ENCODE data around the gene GSK3B.

The GSK3B gene

DNA sequence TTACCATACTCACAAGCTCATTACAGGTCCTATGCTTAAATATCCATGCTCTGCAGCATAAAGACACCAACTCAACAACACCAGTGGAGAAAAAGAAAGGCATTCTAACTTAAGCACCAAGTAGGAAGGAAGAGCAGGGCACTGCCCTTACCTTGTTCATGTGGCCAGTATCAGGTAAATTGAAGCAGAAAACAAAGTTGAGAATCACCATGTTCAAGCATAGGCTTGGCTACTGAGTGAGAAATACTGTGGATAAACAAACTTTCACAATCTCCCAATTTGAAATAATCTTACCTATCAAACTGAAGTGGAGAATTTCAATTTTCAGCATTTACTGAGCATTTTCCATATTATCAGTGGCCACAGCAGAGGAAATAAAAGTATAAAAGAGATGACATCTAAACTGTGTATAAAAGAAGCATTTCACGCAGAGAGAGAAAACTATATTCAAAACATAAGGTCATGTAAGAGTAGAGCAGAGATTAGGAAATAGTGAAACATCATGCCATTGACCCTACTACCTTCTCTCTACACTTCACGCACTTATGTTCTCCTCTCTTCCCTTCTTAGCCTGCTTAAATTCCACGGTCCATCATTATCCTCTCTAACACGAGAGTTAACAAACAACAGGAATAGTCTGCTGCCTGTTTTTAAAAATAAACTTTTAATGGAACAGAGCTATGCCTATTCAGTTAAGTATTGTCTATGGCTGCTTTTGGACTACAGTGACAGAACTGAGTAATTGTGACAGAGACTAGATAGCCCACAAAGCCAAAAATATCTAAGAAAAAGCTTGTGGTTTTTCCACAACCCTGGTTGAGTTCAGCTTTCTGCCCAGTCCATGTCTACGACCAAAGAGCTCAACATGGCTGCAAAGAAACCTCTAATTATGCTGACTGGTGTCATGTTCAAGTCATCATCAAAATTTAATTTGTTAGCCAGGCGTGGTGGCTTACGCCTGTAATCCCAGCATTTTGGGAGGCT lies 169.8 kb downstream of the GSK3B start:
- Histone ChIP-seq H2AK5ac (ENCODE audit: low read length) (no peak overlapping the region), H3K4me2 (ENCODE audit: low read length) (no peak overlapping the region), H3K56ac (ENCODE audit: low read length) (no peak overlapping the region), H3K4me1 (ENCODE audit: control insufficient read depth, low read depth, low read length) (no peaks in the 10 kb centered on the region), H3K4ac (ENCODE audit: low read depth, low read length) (no peak overlapping the region), H2BK120ac (ENCODE audit: low read depth, low read length) (no peak overlapping the region), H3K79me2 (ENCODE audit: control insufficient read depth, insufficient read depth, low read length) (peaks cover 1% of the 10 kb centered on the region), H3K4me3 (ENCODE audit: low read length) (no peak overlapping the region), H3K36me3 (ENCODE audit: control insufficient read depth, insufficient read depth, low read length) (no peaks in the 10 kb centered on the region), H3K23ac (ENCODE audit: low read length) (no peak overlapping the region), H3K18ac (ENCODE audit: low read length) (no peak overlapping the region), H3K79me1 (ENCODE audit: low read length) (peaks cover 6% of the 10 kb centered on the region), H4K5ac (ENCODE audit: low read length) (no peak overlapping the region), H2BK15ac (replicated peaks; ENCODE audit: low read depth) (no peak overlapping the region), H3K9ac (ENCODE audit: low read length) (no peak overlapping the region), H2BK5ac (ENCODE audit: low read length) (no peak overlapping the region), H3K27ac (ENCODE audit: low read depth, low read length) (no peak overlapping the region), H3K27me3 (ENCODE audit: insufficient read depth, low read length, poor library complexity) (no peaks in the 10 kb centered on the region), H4K8ac (ENCODE audit: low read depth, low read length) (no peak overlapping the region)
- no peak for DNase-seq
- WGBS (ENCODE audit: extremely low coverage, insufficient coverage, low lambda C conversion rate): no CpG with 5 or more reads among the region's 7 CpGs

GRCh38 chr3:119918992-119919933 lies 175.0 kb downstream of the GSK3B start:
- Histone ChIP-seq H3K4ac (ENCODE audit: low read depth, low read length) (no peak overlapping the region), H3K36me3 (ENCODE audit: control insufficient read depth, insufficient read depth, low read length) (no peaks in the 10 kb centered on the region), H3K23ac (ENCODE audit: low read length) (no peak overlapping the region), H3K27me3 (ENCODE audit: insufficient read depth, low read length, poor library complexity) (no peaks in the 10 kb centered on the region), H2BK5ac (ENCODE audit: low read length) (no peak overlapping the region), H3K4me1 (ENCODE audit: control insufficient read depth, low read depth, low read length) (no peaks in the 10 kb centered on the region), H3K4me2 (ENCODE audit: low read length) (no peak overlapping the region), H3K27ac (ENCODE audit: low read depth, low read length) (no peak overlapping the region), H3K79me2 (ENCODE audit: control insufficient read depth, insufficient read depth, low read length) (no peaks in the 10 kb centered on the region), H3K9ac (ENCODE audit: low read length) (no peak overlapping the region), H3K79me1 (ENCODE audit: low read length) (no peaks in the 10 kb centered on the region), H2BK15ac (replicated peaks; ENCODE audit: low read depth) (no peak overlapping the region), H3K56ac (ENCODE audit: low read length) (no peak overlapping the region), H4K5ac (ENCODE audit: low read length) (no peak overlapping the region), H3K4me3 (ENCODE audit: low read length) (no peak overlapping the region), H3K18ac (ENCODE audit: low read length) (no peak overlapping the region), H4K8ac (ENCODE audit: low read depth, low read length) (no peak overlapping the region), H2AK5ac (ENCODE audit: low read length) (no peak overlapping the region), H2BK120ac (ENCODE audit: low read depth, low read length) (no peak overlapping the region)
- DNase-seq: no peak
- WGBS (ENCODE audit: extremely low coverage, insufficient coverage, low lambda C conversion rate): no CpG with 5 or more reads among the region's 6 CpGs

- Histone ChIP-seq H4K5ac (ENCODE audit: low read length) (no peak overlapping the region), H2AK5ac (ENCODE audit: low read length) (no peak overlapping the region), H3K36me3 (ENCODE audit: control insufficient read depth, insufficient read depth, low read length) (no peaks in the 10 kb centered on the region), H3K56ac (ENCODE audit: low read length) (no peak overlapping the region), H2BK15ac (replicated peaks; ENCODE audit: low read depth) (no peak overlapping the region), H3K4ac (ENCODE audit: low read depth, low read length) (no peak overlapping the region), H3K9ac (ENCODE audit: low read length) (no peak overlapping the region), H3K4me2 (ENCODE audit: low read length) (no peak overlapping the region), H3K79me2 (ENCODE audit: control insufficient read depth, insufficient read depth, low read length) (no peaks in the 10 kb centered on the region), H4K8ac (ENCODE audit: low read depth, low read length) (no peak overlapping the region), H2BK120ac (ENCODE audit: low read depth, low read length) (no peak overlapping the region), H3K18ac (ENCODE audit: low read length) (no peak overlapping the region), H3K4me1 (ENCODE audit: control insufficient read depth, low read depth, low read length) (peaks cover 2% of the 10 kb centered on the region), H3K79me1 (ENCODE audit: low read length) (no peaks in the 10 kb centered on the region), H3K4me3 (ENCODE audit: low read length) (no peak overlapping the region), H3K23ac (ENCODE audit: low read length) (no peak overlapping the region), H2BK5ac (ENCODE audit: low read length) (no peak overlapping the region), H3K27me3 (ENCODE audit: insufficient read depth, low read length, poor library complexity) (no peaks in the 10 kb centered on the region), H3K27ac (ENCODE audit: low read depth, low read length) (no peak overlapping the region)
- DNase-seq: peak; percentile 12
- 100% methylated on average over 2 of the region's 3 CpGs for WGBS (ENCODE audit: extremely low coverage, insufficient coverage, low lambda C conversion rate)
Observed at GRCh38 chr3:119913021-119913420, 181.2 kb downstream of the GSK3B start.

- H2BK15ac ChIP-seq (replicated peaks; ENCODE audit: low read depth): no peak overlapping the region
- H4K5ac ChIP-seq (ENCODE audit: low read length): no peak overlapping the region
- no peaks in the 10 kb centered on the region for H3K27me3 ChIP-seq (ENCODE audit: insufficient read depth, low read length, poor library complexity)
- no peak overlapping the region for H2AK5ac ChIP-seq (ENCODE audit: low read length)
- DNase-seq: no peak
- H3K4ac ChIP-seq (ENCODE audit: low read depth, low read length): no peak overlapping the region
- no peaks in the 10 kb centered on the region for H3K36me3 ChIP-seq (ENCODE audit: control insufficient read depth, insufficient read depth, low read length)
- no peak overlapping the region for H2BK120ac ChIP-seq (ENCODE audit: low read depth, low read length)
- WGBS (ENCODE audit: extremely low coverage, insufficient coverage, low lambda C conversion rate): no CpG with 5 or more reads among the region's 2 CpGs
- H3K79me1 ChIP-seq (ENCODE audit: low read length): no peaks in the 10 kb centered on the region
- H3K4me1 ChIP-seq (ENCODE audit: control insufficient read depth, low read depth, low read length): peaks cover 2% of the 10 kb centered on the region
- H3K79me2 ChIP-seq (ENCODE audit: control insufficient read depth, insufficient read depth, low read length): no peaks in the 10 kb centered on the region
- H3K27ac ChIP-seq (ENCODE audit: low read depth, low read length): no peak overlapping the region
- H3K4me2 ChIP-seq (ENCODE audit: low read length): no peak overlapping the region
- no peak overlapping the region for H3K4me3 ChIP-seq (ENCODE audit: low read length)
- no peak overlapping the region for H3K9ac ChIP-seq (ENCODE audit: low read length)
- no peak overlapping the region for H2BK5ac ChIP-seq (ENCODE audit: low read length)
- H3K23ac ChIP-seq (ENCODE audit: low read length): no peak overlapping the region
- H4K8ac ChIP-seq (ENCODE audit: low read depth, low read length): no peak overlapping the region
- H3K56ac ChIP-seq (ENCODE audit: low read length): no peak overlapping the region
- H3K18ac ChIP-seq (ENCODE audit: low read length): no peak overlapping the region
Observed at GRCh38 chr3:119912220-119912619, 182.0 kb downstream of the GSK3B start.

- Histone ChIP-seq H3K36me3 (ENCODE audit: control insufficient read depth, insufficient read depth, low read length) (no peaks in the 10 kb centered on the region), H3K27me3 (ENCODE audit: insufficient read depth, low read length, poor library complexity) (no peaks in the 10 kb centered on the region), H4K8ac (ENCODE audit: low read depth, low read length) (no peak overlapping the region), H3K27ac (ENCODE audit: low read depth, low read length) (no peak overlapping the region), H3K4me1 (ENCODE audit: control insufficient read depth, low read depth, low read length) (peaks cover 2% of the 10 kb centered on the region), H2BK5ac (ENCODE audit: low read length) (no peak overlapping the region), H2AK5ac (ENCODE audit: low read length) (no peak overlapping the region), H2BK120ac (ENCODE audit: low read depth, low read length) (no peak overlapping the region), H4K5ac (ENCODE audit: low read length) (no peak overlapping the region), H3K79me1 (ENCODE audit: low read length) (no peaks in the 10 kb centered on the region), H3K4ac (ENCODE audit: low read depth, low read length) (no peak overlapping the region), H3K79me2 (ENCODE audit: control insufficient read depth, insufficient read depth, low read length) (no peaks in the 10 kb centered on the region), H3K23ac (ENCODE audit: low read length) (no peak overlapping the region), H3K18ac (ENCODE audit: low read length) (no peak overlapping the region), H3K4me2 (ENCODE audit: low read length) (no peak overlapping the region), H3K9ac (ENCODE audit: low read length) (no peak overlapping the region), H2BK15ac (replicated peaks; ENCODE audit: low read depth) (no peak overlapping the region), H3K4me3 (ENCODE audit: low read length) (no peak overlapping the region), H3K56ac (ENCODE audit: low read length) (no peak overlapping the region)
- no peak for DNase-seq
- no CpG with 5 or more reads among the region's 1 CpG for WGBS (ENCODE audit: extremely low coverage, insufficient coverage, low lambda C conversion rate)
Observed at GRCh38 chr3:119911748-119912147, 182.5 kb downstream of the GSK3B start.
